Muscle layer of colon (tissue), 2 donors: ENCODE results near the gene THPO.

Experiments
- H3K27ac ChIP-seq: one replicate; pipeline ENCODE4 v1.7.0; 2013; ENCODE audit warnings: low read depth, mild to moderate bottlenecking, low read length, moderate library complexity
- H3K27me3 ChIP-seq, 2 donors: one replicate each; pipeline ENCODE4 v1.7.0; 2013; ENCODE audit warnings: low read length in 2 of 2, mild to moderate bottlenecking in 2 of 2; ENCODE audit not compliant: insufficient read depth in 2 of 2, control insufficient read depth in 1 of 2
- H3K36me3 ChIP-seq: one replicate; pipeline ENCODE4 v1.7.0; 2013; ENCODE audit warnings: mild to moderate bottlenecking, low read length; ENCODE audit not compliant: insufficient read depth
- H3K4me1 ChIP-seq: one replicate; pipeline ENCODE4 v1.7.0; 2013; ENCODE audit warnings: mild to moderate bottlenecking, low read length; ENCODE audit not compliant: insufficient read depth
- H3K4me3 ChIP-seq, 2 donors: one replicate each; pipeline ENCODE4 v1.7.0; 2013; ENCODE audit warnings: low read length in 2 of 2, low read depth in 1 of 2, mild to moderate bottlenecking in 1 of 2, moderate library complexity in 1 of 2
- H3K9ac ChIP-seq: one replicate; pipeline ENCODE4 v1.7.0; 2013; ENCODE audit warnings: low read length
- H3K9me3 ChIP-seq: one replicate; pipeline ENCODE4 v1.7.0; 2013; ENCODE audit warnings: mild to moderate bottlenecking, low read length
- donor health status: abdominal sarcoma.
- donor health status: Adenocarcinoma of cecum.

Gene THPO

GRCh38 chr3:184352897-184353545, 25.0 kb downstream of the THPO start:
- H3K36me3 ChIP-seq = peaks cover 13% of the 10 kb centered on the region
- no peak overlapping the region for H3K4me3 ChIP-seq
- no peaks in the 10 kb centered on the region for H3K9me3 ChIP-seq
- no peaks in the 10 kb centered on the region for H3K27me3 ChIP-seq
- peaks cover 8% of the 10 kb centered on the region for H3K4me1 ChIP-seq
- no peak overlapping the region for H3K27ac ChIP-seq
- no peak overlapping the region for H3K9ac ChIP-seq

GRCh38 chr3:184352149-184352785, 25.7 kb downstream of the THPO start:
- Histone ChIP-seq H3K36me3 (peaks cover 13% of the 10 kb centered on the region), H3K27me3 (no peaks in the 10 kb centered on the region), H3K9ac (no peak overlapping the region), H3K4me1 (peaks cover 8% of the 10 kb centered on the region), H3K4me3 (no peak overlapping the region), H3K9me3 (no peaks in the 10 kb centered on the region), H3K27ac (no peak overlapping the region)

GRCh38 chr3:184351511-184352148, 26.4 kb downstream of the THPO start:
- H3K27me3 ChIP-seq = no peaks in the 10 kb centered on the region
- H3K4me1 ChIP-seq = peaks cover 8% of the 10 kb centered on the region
- H3K27ac ChIP-seq = no peak overlapping the region
- no peak overlapping the region for H3K9ac ChIP-seq
- H3K36me3 ChIP-seq = peaks cover 7% of the 10 kb centered on the region
- H3K9me3 ChIP-seq = no peaks in the 10 kb centered on the region
- H3K4me3 ChIP-seq = no peak overlapping the region

- H3K9me3 ChIP-seq = no peaks in the 10 kb centered on the region
- H3K27me3 ChIP-seq = no peaks in the 10 kb centered on the region
- no peak overlapping the region for H3K4me3 ChIP-seq
- no peak overlapping the region for H3K27ac ChIP-seq
- peaks cover under 1% of the 10 kb centered on the region for H3K36me3 ChIP-seq
- no peak overlapping the region for H3K9ac ChIP-seq
- H3K4me1 ChIP-seq = peaks cover 8% of the 10 kb centered on the region
These were observed 27.4 kb downstream of the THPO start for GRCh38 chr3:184350618-184351017.

GRCh38 chr3:184349563-184350470, 28.2 kb downstream of the THPO start:
- Histone ChIP-seq H3K9me3 (no peaks in the 10 kb centered on the region), H3K9ac (no peak overlapping the region), H3K4me1 (peaks cover 8% of the 10 kb centered on the region), H3K36me3 (peaks cover 8% of the 10 kb centered on the region), H3K4me3 (no peak overlapping the region), H3K27ac (no peak overlapping the region), H3K27me3 (no peaks in the 10 kb centered on the region)

GRCh38 chr3:184348057-184348382, 30.0 kb downstream of the THPO start:
- Histone ChIP-seq H3K4me3 (no peak overlapping the region), H3K9ac (no peak overlapping the region), H3K36me3 (peaks cover 23% of the 10 kb centered on the region), H3K4me1 (peaks cover 8% of the 10 kb centered on the region), H3K27ac (no peak overlapping the region), H3K9me3 (no peaks in the 10 kb centered on the region), H3K27me3 (no peaks in the 10 kb centered on the region)

- Histone ChIP-seq H3K9me3 (no peaks in the 10 kb centered on the region), H3K4me1 (peaks cover 8% of the 10 kb centered on the region), H3K27me3 (no peaks in the 10 kb centered on the region), H3K4me3 (no peak overlapping the region), H3K9ac (no peak overlapping the region), H3K36me3 (peaks cover 29% of the 10 kb centered on the region), H3K27ac (no peak overlapping the region)
These were observed 30.5 kb downstream of the THPO start for GRCh38 chr3:184347321-184348056.

- Histone ChIP-seq H3K27ac (no peak overlapping the region), H3K36me3 (peaks cover 36% of the 10 kb centered on the region), H3K4me1 (peaks cover 5% of the 10 kb centered on the region), H3K9ac (no peak overlapping the region), H3K27me3 (no peaks in the 10 kb centered on the region), H3K4me3 (no peak overlapping the region), H3K9me3 (no peaks in the 10 kb centered on the region)
These were observed 31.4 kb downstream of the THPO start for GRCh38 chr3:184346480-184347190.

GRCh38 chr3:184345317-184346144, 32.5 kb downstream of the THPO start:
- Histone ChIP-seq H3K27me3 (no peaks in the 10 kb centered on the region), H3K4me1 (no peaks in the 10 kb centered on the region), H3K4me3 (no peak overlapping the region), H3K9me3 (no peaks in the 10 kb centered on the region), H3K9ac (no peak overlapping the region), H3K36me3 (peaks cover 44% of the 10 kb centered on the region), H3K27ac (no peak overlapping the region)
